ENCODE measurements around the gene CTDNEP1.

GRCh38 chr17:7292729-7293128, 41.2 kb upstream of the CTDNEP1 start:
- TF ChIP-seq CTCF (IDR thresholded peaks at IDR 0.05; ENCODE audit: borderline replicate concordance, extremely low read depth, low read length, poor library complexity, severe bottlenecking) (no peak), EZH2 (IDR thresholded peaks at IDR 0.05; ENCODE audit: borderline replicate concordance, low read depth, low read length, severe bottlenecking) (no peak)

Data from DND-41 (cell line).